Measurements from ENCODE around the gene ZIC1.

The ZIC1 gene

GRCh38 chr3:147395899-147396711 is 13.1 kb upstream of the ZIC1 start:
- DNase-seq (ENCODE audit: low read depth) = no peak

GRCh38 chr3:147396712-147397046 is 12.5 kb upstream of the ZIC1 start:
- DNase-seq (ENCODE audit: low read depth) = no peak

GRCh38 chr3:147397155-147397874 is 11.8 kb upstream of the ZIC1 start:
- DNase-seq (ENCODE audit: low read depth) = no peak

- no peak for DNase-seq (ENCODE audit: low read depth)
Measured at GRCh38 chr3:147397875-147398812, 11.0 kb upstream of the ZIC1 start.

GRCh38 chr3:147398813-147399534 is 10.2 kb upstream of the ZIC1 start:
- no peak for DNase-seq (ENCODE audit: low read depth)

GRCh38 chr3:147400111-147400510 is 9.1 kb upstream of the ZIC1 start:
- DNase-seq (ENCODE audit: low read depth) = no peak

- no peak for DNase-seq (ENCODE audit: low read depth)
Measured at GRCh38 chr3:147400999-147401398, 8.2 kb upstream of the ZIC1 start.

- no peak for DNase-seq (ENCODE audit: low read depth)
Measured at GRCh38 chr3:147401421-147401820, 7.7 kb upstream of the ZIC1 start.

- DNase-seq (ENCODE audit: low read depth) = no peak
Measured at GRCh38 chr3:147402159-147402558, 7.0 kb upstream of the ZIC1 start.

- no peak for DNase-seq (ENCODE audit: low read depth)
Measured at GRCh38 chr3:147403511-147403910, 5.7 kb upstream of the ZIC1 start.

GRCh38 chr3:147404000-147404799 is 5.0 kb upstream of the ZIC1 start:
- DNase-seq (ENCODE audit: low read depth) = no peak

- no peak for DNase-seq (ENCODE audit: low read depth)
Measured at GRCh38 chr3:147404800-147405230, 4.3 kb upstream of the ZIC1 start.

- DNase-seq (ENCODE audit: low read depth) = no peak
Measured at GRCh38 chr3:147405231-147406027, 3.7 kb upstream of the ZIC1 start.

- no peak for DNase-seq (ENCODE audit: low read depth)
Measured at GRCh38 chr3:147406028-147406931, 2.9 kb upstream of the ZIC1 start, which contains the start of gene ZIC4. Gene ZIC4, minus strand, starts transcription at chr3:147406543. Its CDS starts 3,746 bp downstream, at chr3:147402797.

- DNase-seq (ENCODE audit: low read depth) = no peak
Measured at GRCh38 chr3:147407114-147407497, 2.1 kb upstream of the ZIC1 start.

- DNase-seq (ENCODE audit: low read depth) = no peak
Measured at GRCh38 chr3:147407498-147408187, 1.5 kb upstream of the ZIC1 start.

- DNase-seq (ENCODE audit: low read depth) = no peak
Measured at GRCh38 chr3:147408188-147409100, 721 bp upstream of the ZIC1 start.

Data from fibroblast of the conjunctiva (primary cell).